Measurements from ENCODE around the gene PRLR.
"Not testable (repeated sequence)": the region's sequence is repeated elsewhere in the genome, so short reads cannot be mapped to it uniquely, and the experiment has no call there.

The PRLR gene

DNA sequence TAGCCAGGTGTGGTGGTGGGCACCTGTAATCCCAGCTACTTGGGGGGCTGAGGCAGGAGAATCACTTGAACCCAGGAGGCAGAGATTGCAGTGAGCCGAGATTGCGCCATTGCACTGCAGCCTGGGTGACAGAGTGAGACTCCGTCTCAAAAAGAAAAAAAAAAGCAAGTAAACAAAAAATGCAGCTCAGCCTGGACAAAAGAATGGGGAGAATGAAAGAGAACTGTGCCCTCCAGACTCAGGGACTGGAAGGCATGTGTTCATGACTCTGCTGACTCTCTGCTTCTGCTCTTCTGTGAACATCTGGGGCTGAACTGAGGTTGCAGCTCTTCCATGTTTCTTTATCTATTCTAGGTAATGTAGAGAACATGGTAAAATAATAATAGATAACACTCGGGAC lies 194.4 kb downstream of the PRLR start:
- DNase-seq (ENCODE audit: low read depth, low spot score): not testable (repeated sequence)

DNA sequence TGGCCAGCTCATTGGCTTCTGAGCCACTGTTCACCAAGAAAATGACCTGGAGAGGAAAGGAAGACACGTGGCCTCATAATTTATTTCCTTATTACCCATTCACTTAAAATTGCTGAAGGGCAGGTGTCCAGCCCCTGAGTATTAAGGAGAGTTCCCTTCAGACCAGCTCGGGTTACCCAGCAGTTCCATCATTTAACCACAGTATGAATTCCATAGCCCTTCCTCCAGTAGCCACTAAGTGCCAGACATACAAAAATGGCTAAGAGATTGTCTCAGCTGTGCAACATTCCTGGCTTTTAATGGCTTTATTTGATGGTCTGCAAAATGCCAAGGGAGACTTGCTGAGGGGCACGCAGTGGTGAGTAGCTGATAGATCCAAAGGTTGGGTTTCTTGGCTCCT lies 195.0 kb downstream of the PRLR start:
- no peak for DNase-seq (ENCODE audit: low read depth, low spot score)

DNA sequence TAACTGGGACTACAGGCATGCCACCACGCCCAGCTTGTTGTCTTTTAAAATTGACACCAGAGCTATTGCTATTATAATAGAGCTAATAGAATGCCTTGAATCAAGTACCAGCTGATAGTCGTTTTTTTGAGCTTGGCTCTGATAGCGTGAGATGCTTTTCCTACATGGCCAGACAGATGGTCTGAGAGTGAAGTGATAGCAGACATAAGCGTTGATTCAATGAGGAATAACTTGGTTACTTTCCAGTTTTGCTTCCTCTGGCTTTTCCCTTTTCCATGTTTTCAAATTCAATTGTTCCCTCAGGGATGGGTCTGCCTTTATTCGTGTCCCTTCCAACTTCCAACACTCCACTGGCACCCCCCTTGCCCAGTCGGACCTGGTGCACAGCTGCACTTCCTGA lies 197.9 kb downstream of the PRLR start:
- DNase-seq (ENCODE audit: low read depth, low spot score): no peak

DNA sequence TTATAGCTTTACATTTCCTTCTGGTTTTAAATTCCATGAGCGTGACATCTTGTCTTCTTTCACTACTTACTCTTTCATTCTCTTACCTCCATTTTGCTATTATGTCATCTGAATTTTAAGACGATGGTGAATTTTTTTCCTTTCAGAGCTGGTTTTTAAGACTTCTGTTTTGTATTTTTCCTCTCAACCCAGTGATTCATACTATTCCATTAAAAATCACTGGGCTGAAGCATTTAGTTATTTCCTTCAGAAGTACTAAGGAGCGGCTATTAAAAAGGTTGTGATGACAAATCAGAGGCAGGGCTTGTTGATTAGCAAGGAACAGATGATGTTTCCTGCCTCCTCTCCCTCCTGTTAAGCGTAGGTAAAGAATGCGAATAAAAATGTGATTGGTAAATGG lies 199.0 kb downstream of the PRLR start:
- no peak for DNase-seq (ENCODE audit: low read depth, low spot score)

DNA sequence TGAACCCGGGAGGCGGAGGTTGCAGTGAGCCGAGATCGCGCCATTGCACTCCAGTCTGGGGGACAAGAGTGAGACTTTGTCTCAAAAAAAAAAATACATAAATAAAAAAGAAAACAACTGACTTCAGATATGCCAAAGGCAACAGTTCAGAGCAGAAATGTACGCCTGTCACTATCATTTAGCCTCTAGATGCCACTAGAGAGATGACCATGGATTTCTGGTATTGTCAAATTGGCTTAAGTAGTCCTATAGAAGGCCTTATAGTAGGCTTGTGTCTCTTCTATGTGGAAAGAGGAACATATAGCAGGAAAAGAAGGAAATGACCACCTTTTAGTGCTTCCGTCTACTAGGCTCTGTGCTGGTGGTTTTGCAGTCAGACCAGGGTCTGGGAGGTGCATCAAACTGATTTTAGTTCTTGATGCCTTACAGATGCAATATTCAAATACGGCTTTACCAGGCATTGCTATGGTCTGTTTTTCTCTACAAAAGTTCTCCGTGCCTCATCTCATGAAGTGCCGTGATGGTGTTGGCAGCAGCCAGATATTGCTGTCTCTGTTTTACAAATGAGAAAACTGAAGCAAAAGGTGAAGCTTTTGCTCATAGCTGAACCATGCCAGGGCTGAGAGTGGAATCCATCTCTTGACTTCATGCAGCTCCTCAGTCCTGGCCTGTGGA lies 199.7 kb downstream of the PRLR start:
- no peak for DNase-seq (ENCODE audit: low read depth, low spot score)

DNA sequence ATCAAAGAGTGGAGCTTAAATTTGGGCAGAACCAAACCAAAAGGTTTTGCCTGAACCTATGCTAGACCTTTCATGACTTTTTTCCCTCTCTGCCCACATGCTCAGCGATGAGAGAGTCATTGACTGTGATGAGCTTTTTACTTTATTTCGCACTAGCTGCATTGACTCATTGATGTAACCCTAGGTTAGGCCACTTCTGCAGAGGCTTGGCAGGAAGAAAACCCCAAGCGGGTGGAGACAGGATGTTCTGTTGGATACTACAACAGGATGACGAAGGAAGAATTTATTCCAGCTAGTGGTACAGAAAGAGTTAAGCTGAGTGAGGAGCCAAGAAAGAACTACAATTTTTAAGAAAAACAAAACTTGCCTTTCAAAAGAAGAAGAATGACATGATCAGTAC lies 201.0 kb downstream of the PRLR start:
- no peak for DNase-seq (ENCODE audit: low read depth, low spot score)

DNA sequence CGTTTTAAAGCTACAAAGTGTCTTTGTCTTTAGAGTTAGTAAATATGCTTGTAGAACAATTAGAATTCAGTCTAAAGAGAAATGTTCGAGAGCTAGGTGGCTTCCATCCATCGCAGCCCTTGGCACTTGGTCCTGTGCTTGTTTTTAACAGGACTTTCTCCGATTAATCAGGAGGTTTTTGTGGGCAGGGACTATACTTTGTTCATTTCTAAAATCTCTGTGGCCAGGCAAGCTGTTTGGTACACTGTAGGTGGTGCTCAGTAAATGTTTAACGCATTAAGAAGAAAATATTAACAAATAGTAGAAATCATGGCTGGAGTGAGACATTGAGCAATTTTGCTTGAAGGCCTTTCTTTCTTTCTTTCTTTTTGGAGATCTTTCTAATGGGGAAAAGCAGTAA lies 203.3 kb downstream of the PRLR start:
- DNase-seq (ENCODE audit: low read depth, low spot score): no peak

DNA sequence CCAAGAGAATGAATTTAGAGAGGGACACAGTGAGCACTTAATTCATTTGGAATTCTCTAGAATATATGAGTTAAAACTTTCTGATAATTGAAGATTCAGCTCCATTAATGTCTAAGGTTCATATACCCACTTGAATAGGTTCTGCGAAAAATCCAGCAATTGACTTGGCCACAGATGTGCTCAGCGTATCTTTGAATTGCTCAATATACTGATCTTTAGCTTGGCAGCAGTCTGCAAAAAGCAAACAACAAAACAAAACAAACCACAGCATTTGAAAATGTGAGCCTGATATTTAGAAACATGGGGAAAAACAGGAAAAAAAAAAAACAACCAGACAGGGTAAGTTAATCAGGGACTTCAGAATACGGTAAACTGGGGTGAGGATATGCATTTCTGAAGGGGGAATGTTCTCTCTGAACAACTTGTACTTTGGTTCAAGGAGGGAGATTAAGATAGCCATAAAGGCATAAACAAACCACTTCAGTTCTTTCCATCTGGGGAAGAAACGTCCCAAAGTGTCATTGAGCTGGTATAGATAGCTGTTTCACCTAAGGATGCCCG lies 203.9 kb downstream of the PRLR start:
- no peak for DNase-seq (ENCODE audit: low read depth, low spot score)

DNA sequence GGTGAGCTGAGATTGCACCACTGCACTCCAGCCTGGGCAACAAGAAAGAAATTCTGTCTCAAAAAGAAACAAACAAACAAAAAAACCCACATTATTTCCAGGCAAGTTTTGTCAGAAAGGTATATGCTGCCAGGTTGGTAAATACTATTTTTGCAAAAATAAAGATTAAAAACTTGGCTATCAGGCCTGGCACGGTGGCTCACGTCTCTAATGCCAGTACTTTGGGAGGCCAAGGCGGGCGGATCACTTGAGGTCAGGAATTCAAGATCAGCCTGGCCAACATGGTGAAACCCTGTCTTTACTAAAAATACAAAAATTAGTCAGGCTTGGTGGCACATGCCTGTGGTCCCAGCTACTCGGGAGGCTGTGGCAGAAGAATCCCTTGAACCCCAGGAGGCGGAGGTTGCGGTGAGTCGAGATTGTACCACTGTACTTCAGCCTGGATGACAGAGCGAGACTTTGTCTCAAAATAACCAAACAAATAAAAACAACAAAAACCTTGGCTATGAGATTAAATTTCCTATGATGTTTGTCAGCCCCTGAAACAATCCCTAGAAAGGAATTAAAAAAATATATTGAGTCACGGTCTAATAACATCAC lies 205.3 kb downstream of the PRLR start:
- DNase-seq (ENCODE audit: low read depth, low spot score): no peak

DNA sequence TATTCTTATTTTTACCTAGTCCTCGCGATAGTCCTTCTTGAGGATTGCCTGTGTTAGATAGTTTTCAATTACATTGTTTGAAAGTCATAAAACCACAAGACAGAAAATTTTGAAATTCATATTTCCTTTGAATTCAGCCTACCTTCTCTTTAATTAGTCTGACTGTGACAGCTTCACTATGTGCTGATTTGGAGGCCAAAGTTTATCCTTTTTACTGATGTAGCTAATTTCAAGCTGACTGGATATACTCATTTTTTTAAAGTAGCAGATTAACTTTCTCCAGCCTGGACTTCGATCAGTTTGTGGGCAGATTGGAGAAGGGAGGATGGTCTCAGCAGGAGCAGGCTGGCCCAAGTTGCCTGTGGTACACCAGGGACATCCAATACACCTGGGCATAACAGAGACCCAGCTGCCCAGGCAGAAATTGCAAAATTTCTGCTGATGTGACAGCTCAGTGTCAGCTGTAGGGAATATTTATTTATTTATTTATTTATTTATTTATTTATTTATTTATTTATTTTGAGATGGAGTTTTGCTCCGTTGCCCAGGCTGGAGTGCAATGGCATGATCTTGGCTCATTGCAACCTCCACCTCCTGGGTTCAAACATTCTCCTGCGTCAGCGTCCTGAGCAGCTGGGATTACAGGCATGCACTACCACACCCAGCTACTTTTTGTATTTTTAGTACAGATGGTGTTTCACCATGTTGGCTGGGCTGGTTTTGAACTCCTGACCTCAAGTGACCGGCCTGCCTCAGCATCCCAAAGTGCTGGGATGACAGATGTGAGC lies 206.7 kb downstream of the PRLR start:
- no peak for DNase-seq (ENCODE audit: low read depth, low spot score)

DNA sequence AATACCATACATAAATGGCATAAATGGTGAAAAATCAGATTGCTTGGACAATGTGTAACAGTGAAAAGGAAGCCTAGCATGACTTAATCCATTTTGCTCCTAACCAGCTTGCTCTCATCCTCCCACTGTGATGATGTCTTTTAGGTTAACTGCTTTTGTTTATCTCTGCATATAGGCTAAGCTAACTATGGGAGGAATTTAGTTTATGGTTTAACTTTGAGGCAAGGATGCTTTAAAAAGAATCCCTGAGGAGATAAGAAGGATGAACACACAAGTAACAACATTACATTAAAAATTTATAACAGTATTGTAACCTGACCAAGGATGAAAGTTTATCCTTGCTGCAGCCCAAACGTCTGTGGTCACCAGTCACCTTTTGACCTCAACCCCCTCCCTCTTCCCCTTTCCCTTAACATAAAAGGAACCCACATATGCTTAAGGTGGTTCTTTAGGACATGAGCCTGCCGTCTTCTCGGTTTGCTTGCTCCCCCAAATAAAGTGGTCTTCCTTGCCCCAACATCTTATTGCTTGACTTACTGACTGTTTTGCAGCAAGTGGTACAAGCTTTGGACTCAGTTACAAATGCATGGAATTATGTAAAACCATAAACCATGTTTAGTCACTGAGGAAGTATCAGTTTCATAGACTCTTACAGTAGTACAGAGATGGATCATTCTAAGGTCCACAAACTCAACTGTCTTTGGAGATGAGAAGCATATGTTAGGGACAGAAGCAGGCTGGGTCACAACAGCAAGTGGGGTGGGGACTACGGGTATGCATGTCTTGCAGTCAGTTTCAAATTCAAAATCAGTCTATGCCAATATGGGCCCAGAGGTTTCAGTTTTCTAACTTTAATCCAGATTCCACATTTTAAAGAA lies 213.9 kb downstream of the PRLR start:
- DNase-seq (ENCODE audit: low read depth, low spot score): no peak

DNA sequence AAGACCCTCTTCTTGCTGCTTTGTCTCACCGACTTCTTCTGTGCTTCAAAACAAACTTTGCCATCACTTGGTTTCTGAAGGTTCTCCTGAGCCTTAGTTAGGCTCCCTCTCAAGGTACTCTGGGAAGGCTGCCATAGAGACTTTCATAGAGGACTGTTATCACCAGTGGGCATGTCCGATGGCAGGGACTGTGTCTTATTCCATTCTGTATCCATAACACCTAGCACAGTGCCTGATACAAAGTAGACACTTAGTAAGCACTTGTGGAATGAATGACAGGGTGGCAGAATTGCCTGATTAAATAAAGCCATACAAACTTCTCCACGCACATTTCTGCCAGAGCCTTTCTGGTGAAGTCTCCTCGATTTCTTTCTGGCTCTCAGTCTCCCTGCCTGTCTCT lies 215.2 kb downstream of the PRLR start:
- no peak for DNase-seq (ENCODE audit: low read depth, low spot score)

DNA sequence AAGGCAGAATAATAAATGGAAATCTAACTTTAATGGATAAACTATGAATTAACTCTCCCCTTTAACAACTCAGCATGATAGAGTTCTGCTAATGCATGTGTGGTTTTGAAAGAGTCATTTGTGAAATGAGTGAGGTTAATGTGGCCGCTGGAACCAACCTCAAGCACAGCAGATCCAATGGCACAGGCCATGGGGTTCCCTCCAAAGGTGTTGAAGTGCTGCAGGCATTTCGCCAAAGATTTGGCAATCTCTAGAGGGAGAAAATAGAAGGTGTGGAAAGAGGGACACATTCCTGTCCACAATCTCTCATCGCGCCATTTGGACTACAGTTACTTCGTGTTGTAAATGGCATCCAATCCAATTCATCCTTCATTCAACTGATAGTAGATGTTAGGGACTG lies 217.5 kb downstream of the PRLR start:
- DNase-seq (ENCODE audit: low read depth, low spot score): no peak

DNA sequence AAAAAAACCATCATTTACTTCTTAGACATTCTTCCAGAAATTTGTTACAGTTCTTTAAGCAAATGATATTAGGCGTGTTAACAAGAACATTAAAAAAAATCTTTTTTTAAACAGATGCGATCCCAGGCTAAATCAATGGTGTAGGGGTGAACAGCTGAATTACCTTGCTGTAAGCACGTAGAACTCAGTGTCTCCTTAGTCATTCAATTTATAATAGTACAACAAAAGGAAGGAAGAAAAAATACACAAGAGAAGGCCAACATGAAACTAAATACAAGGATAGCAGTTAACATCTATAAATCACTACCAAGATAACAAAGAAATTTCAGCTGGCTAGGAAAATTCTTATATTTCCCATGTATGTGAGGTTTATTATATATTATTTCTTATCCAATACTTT lies 217.9 kb downstream of the PRLR start:
- no peak for DNase-seq (ENCODE audit: low read depth, low spot score)

DNA sequence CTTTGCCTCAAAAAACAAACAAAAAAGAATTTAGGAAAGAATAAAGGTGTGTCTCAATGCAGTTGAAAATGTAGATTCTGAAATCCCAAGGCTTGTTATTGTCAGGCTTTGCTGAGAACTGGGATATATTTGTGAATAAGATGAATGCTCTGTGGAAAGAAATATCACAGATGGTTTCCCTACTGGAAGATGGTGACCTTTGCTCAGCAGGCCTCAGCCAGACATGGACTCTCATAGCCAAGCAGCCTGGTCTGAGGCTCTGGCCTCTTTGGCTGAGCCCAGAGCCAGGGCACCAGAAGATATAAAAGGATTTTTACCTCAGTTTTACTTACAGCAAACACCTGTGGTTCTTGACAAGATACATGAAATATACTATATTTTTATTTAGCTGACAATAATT lies 219.6 kb downstream of the PRLR start:
- no peak for DNase-seq (ENCODE audit: low read depth, low spot score)

DNA sequence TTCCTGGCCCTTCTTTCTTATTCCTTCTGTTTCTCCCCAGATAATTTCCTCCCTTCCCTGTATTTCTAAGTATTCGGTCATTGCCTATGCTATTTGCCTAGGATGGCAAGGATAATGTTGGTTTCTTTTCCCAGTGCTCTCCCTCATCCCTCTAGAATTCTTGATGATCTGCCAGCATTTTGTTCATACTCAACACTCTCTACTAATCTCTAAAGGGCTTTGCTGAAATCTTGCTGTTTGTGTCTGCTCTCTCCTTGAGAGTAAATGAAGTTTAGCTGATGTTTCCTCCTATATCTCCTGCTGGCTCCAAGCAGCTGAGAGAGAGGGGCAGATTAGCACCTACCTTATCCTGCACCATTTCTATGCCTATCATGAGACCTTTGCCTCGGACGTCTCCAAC lies 220.6 kb downstream of the PRLR start:
- no peak for DNase-seq (ENCODE audit: low read depth, low spot score)

DNA sequence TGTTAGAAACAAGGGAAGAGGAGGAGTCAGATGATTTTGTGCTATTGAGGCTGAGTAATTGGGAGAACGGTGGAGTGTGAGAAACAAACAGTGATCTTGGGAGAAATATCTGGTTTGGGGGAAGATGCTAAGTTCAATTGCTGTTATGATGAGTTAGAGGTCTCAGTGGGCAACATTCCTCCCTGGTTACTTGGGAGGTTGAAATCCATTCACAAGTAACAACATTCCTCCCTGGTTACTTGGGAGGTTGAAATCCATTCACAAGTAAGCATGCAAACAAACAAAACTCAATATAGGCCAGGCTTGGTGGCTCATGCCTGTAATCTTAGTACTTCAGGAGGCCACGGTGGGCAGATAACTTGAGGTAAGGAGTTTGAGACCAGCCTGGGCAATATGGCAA lies 221.3 kb downstream of the PRLR start:
- no peak for DNase-seq (ENCODE audit: low read depth, low spot score)

DNA sequence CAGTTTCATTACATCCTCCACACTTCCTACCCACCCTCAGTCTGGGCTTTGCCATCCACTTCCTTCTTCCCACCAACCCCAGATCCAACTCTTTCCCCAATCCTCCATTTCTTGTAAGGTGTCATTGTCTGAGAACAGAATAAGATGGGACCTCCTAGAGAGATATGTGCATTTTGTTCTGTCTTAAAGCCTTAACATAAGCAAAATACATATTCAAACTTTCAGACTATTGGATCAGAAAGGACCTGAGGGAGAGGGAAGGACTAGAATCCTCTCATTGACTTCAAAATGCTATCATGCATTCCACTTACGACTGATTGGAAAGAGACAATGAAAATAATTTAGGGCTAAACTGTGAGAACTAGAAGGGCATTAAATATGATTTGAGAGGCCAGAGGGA lies 225.5 kb downstream of the PRLR start:
- no peak for DNase-seq (ENCODE audit: low read depth, low spot score)

DNA sequence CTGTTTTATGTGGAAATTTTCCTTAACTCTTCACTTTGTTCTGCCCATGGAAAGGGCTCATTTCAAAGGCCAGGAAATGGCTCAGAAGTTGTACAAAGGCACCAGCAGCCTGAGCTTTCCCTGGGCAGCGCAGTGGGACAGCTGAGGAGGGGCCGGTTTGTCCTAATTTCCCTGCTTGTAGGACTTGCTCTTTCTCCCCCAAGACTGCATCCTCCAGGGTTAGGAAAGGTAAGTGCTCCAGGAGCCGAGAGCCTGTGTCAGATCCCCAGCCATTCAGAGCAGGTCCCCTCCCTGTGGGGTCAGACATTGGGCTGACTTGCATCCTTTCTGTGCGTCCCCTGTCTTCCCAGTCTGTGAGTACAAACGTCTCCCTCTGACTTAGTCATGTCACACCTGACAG lies 226.1 kb downstream of the PRLR start:
- no peak for DNase-seq (ENCODE audit: low read depth, low spot score)

DNA sequence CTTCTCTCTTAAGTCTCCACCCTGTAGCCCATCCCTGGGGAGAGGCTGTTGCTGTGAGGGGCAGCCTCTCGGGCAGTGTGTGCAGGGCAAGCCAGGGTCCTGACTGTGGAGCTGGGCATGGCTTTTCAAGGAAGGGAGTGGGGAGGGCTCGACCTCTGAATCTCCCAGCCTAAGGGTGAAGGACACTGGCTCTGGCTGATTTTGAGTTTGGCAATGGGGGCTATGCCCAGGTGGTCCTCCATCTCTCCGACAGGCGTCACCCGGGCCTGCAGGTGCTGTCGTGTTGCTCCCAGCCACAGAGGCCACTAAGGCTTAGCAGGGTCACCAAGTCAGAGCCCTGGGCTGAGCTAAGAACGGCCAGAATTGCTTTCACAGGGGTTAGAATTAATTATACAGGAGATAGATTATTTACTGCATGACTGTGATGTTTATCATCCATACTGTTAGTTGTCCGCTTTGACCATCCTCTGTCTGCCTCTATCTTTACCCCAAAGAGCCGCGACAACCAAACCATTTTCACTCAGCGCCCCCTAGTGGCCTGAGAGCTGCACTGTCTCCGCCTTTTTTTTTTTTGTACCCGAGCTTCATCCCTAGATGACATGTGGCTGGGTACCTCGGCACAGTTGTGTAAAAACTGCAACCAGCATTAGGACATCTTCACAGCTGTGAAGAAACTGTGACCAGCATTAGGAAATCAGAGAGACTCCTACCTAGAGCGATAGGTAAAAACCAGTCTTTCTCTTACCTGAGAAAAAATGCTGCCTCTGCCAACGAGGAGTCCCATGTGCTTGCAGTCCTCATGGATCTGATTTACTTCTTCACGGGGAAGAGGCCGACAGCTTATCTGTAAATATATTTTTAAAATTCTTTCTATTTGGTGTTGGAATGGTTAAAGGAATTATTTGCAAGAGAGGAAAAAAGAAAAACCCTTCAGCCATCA lies 227.0 kb downstream of the PRLR start:
- DNase-seq (ENCODE audit: low read depth, low spot score): no peak

DNA sequence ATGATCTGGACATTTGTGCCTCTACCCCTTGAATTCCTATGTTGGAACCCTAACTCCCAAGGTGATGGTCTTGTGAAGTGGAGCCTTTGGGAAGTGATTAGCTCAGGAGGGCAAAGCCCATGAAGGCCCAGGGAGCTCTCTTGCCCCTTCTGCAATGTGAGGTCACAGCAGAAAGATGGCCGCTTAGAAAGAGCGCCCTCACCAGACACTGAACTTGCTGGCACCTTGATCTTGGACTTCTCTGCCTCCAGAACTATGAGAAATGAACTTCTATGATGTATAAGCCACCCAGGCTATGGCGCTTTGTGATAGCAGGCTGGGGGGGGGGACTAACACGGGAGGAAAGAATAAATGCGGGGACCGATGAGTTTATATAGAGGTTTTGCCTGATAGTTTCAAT lies 227.8 kb downstream of the PRLR start:
- DNase-seq (ENCODE audit: low read depth, low spot score): no peak

Measured in brain pericyte (primary cell).